ENCODE results near the gene CBX1.
A peak's percentile ranks its signal among the peaks of the same experiment; 100 is the strongest.

The CBX1 gene

GRCh38 chr17:48024149-48025039 is 76.9 kb downstream of the CBX1 start:
- DNase-seq = peak; percentile 93

GRCh38 chr17:48023400-48024148 is 77.7 kb downstream of the CBX1 start:
- peak; percentile 96 for DNase-seq

- peak; percentile 13 for DNase-seq
Measured at GRCh38 chr17:48022901-48023300, 78.4 kb downstream of the CBX1 start.

GRCh38 chr17:48021934-48022333 is 79.3 kb downstream of the CBX1 start:
- DNase-seq = no peak

Measured in hematopoietic multipotent progenitor cell treated with erythropoietin and hydrocortisone succinate and interleukin-3 and kit ligand, for 4 days (in vitro differentiated cells).